ENCODE results near the gene RMI2.

DNA sequence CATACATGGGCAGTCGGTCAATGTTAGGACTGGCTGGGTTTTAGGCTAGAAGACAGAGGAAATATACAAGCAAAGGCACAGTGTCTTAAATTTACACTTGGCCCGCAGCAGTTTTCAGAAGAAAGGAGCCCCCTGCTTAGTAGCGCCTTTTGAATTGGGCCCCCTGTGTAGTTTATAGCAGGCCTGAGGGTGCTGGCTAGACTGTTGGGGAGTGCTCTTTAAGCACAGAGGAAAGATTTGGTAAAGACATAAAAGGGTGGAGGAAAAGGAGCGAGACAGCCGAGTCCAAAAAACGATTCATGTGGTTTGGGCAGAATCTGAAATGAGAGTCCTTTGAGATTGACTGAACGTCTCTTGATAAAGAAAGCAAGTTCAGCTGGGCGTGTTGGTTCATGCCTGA is 10.6 kb downstream of the RMI2 start:
- TF ChIP-seq, protein P1, sequence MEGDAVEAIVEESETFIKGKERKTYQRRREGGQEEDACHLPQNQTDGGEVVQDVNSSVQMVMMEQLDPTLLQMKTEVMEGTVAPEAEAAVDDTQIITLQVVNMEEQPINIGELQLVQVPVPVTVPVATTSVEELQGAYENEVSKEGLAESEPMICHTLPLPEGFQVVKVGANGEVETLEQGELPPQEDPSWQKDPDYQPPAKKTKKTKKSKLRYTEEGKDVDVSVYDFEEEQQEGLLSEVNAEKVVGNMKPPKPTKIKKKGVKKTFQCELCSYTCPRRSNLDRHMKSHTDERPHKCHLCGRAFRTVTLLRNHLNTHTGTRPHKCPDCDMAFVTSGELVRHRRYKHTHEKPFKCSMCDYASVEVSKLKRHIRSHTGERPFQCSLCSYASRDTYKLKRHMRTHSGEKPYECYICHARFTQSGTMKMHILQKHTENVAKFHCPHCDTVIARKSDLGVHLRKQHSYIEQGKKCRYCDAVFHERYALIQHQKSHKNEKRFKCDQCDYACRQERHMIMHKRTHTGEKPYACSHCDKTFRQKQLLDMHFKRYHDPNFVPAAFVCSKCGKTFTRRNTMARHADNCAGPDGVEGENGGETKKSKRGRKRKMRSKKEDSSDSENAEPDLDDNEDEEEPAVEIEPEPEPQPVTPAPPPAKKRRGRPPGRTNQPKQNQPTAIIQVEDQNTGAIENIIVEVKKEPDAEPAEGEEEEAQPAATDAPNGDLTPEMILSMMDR (optimal IDR thresholded peaks at IDR 0.05 in 1 of 3, IDR thresholded peaks at IDR 0.05 in 1 of 3, conservative IDR thresholded peaks at IDR 0.05 in 1 of 3; ENCODE audit: extremely low read depth in 1 of 3, insufficient read depth in 2 of 3, low read length in 3 of 3): no peak
- no peak for TF ChIP-seq EZH2 (IDR thresholded peaks at IDR 0.05; ENCODE audit: low read length)
